WTC11 (cell line): Measurements from ENCODE around the gene GUCA1A. TPM values are rescaled to one million over a fixed set of nuclear protein-coding genes. Genes with fewer than 3 reads are reported as not detected.

Experiments used
- ATAC-seq: fragments of 200-7000 bp; cut with Tn5 transposase; 2 replicates; pipeline ENCODE4 v1.10.0; 2021; ENCODE audit warnings: mild to moderate bottlenecking, moderate library complexity
- CTCF ChIA-PET: fragments of 300-600 bp; sonication (Branson Sonifier 250); formaldehyde crosslinking; loops from one replicate; lab custom pipeline; 2021; ENCODE audit warnings: antibody characterized with exemption; lab: Charles Lee
- POLR2A ChIA-PET: fragments of 350-600 bp; sonication (Branson Sonifier 250); formaldehyde crosslinking; loops from one replicate; lab custom pipeline; 2021; ENCODE audit warnings: antibody characterized with exemption; lab: Charles Lee
- DNase-seq: peaks from one replicate; pipeline ENCODE4 v3.0.0; 2021; ENCODE audit warnings: low spot score
- H3K27ac Mint-ChIP-seq: 2 replicates; pipeline ENCODE4 v1.8.0; 2021; ENCODE audit warnings: mixed read lengths
- H3K27me3 Mint-ChIP-seq: 2 replicates; pipeline ENCODE4 v1.8.0; 2021; ENCODE audit warnings: low read depth, mild to moderate bottlenecking, moderate library complexity, mixed read lengths
- H3K36me3 Mint-ChIP-seq: 2 replicates; pipeline ENCODE4 v1.8.0; 2021; ENCODE audit warnings: mixed read lengths
- H3K4me1 Mint-ChIP-seq: 2 replicates; pipeline ENCODE4 v1.8.0; 2022; ENCODE audit warnings: mixed read lengths
- H3K4me3 Mint-ChIP-seq: 2 replicates; pipeline ENCODE4 v1.8.0; 2021; ENCODE audit warnings: mild to moderate bottlenecking, moderate library complexity, mixed read lengths
- H3K9me3 Mint-ChIP-seq: 2 replicates; pipeline ENCODE4 v1.8.0; 2021; ENCODE audit warnings: mixed read lengths
- CREB1 ChIP-seq: sonication (generic); formaldehyde crosslinking; IDR thresholded peaks from 2 replicates; pipeline ENCODE4 v1.8.0; 2023; ENCODE audit warnings: mild to moderate bottlenecking, missing genetic modification reagents
- GRHL2 ChIP-seq: fragments of 250-450 bp; sonication (Bioruptor Pico); IDR thresholded peaks from 2 replicates; pipeline ENCODE4 v1.8.0; 2022; ENCODE audit warnings: mild to moderate bottlenecking, moderate library complexity; ENCODE audit not compliant: insufficient replicate concordance, severe bottlenecking
- JUN ChIP-seq: sonication (generic); formaldehyde crosslinking; IDR thresholded peaks from 2 replicates; pipeline ENCODE4 v1.8.0; 2023; ENCODE audit warnings: mild to moderate bottlenecking, missing genetic modification reagents
- NFYB ChIP-seq: sonication (generic); formaldehyde crosslinking; conservative IDR thresholded peaks from 2 replicates; pipeline ENCODE4 v1.8.0; 2022; ENCODE audit warnings: low read depth, missing genetic modification reagents
- OVOL2 ChIP-seq: fragments of 250-450 bp; sonication (Bioruptor Pico); IDR thresholded peaks from 2 replicates; pipeline ENCODE4 v1.9.0; 2021; ENCODE audit warnings: mild to moderate bottlenecking, borderline replicate concordance
- RORB ChIP-seq: fragments of 250-450 bp; sonication (Bioruptor Pico); IDR thresholded peaks from 2 replicates; pipeline ENCODE4 v1.9.0; 2021; ENCODE audit warnings: mild to moderate bottlenecking
- SMAD3 ChIP-seq: sonication (generic); formaldehyde crosslinking; IDR thresholded peaks from 2 replicates; pipeline ENCODE4 v1.8.0; 2022; ENCODE audit warnings: missing genetic modification reagents, mild to moderate bottlenecking, borderline replicate concordance
- SMAD4 ChIP-seq: sonication (generic); formaldehyde crosslinking; IDR thresholded peaks from 2 replicates; pipeline ENCODE4 v1.8.0; 2022; ENCODE audit warnings: mild to moderate bottlenecking, missing genetic modification reagents
- TEAD1 ChIP-seq: sonication (generic); formaldehyde crosslinking; IDR thresholded peaks from 2 replicates; pipeline ENCODE4 v1.8.0; 2022; ENCODE audit warnings: mild to moderate bottlenecking, missing genetic modification reagents
- ZNF121 ChIP-seq: sonication (generic); formaldehyde crosslinking; IDR thresholded peaks from 2 replicates; pipeline ENCODE4 v1.8.0; 2023; ENCODE audit warnings: missing genetic modification reagents
- ZNF138 ChIP-seq: sonication (generic); formaldehyde crosslinking; conservative IDR thresholded peaks from 2 replicates; pipeline ENCODE4 v1.8.1; 2022; ENCODE audit warnings: mild to moderate bottlenecking, moderate library complexity, missing genetic modification reagents
- total RNA-seq: library from RNA; stranded (reverse); gene quantifications from 3 replicates; pipeline ENCODE4 v1.2.3, GENCODE V29; 2021
- TF ChIP-seq, protein P1 (sequence below): sonication (generic); formaldehyde crosslinking; IDR thresholded peaks from 2 replicates; pipeline ENCODE4 v1.8.0; 2022; ENCODE audit warnings: mild to moderate bottlenecking, missing genetic modification reagents
- TF ChIP-seq, protein P2 (sequence below): fragments of 250-450 bp; sonication (Bioruptor Pico); IDR thresholded peaks from 2 replicates; pipeline ENCODE4 v2.1.2; 2022; ENCODE audit warnings: mild to moderate bottlenecking, moderate library complexity
- TF ChIP-seq, protein P3 (sequence below): fragments of 250-450 bp; sonication (Bioruptor Pico); IDR thresholded peaks from 2 replicates; pipeline ENCODE4 v1.9.0; 2021; ENCODE audit warnings: mild to moderate bottlenecking
- TF ChIP-seq, protein P4 (sequence below): sonication (generic); formaldehyde crosslinking; IDR thresholded peaks from 2 replicates; pipeline ENCODE4 v1.8.0; 2022; ENCODE audit warnings: mild to moderate bottlenecking, missing genetic modification reagents
- TF ChIP-seq, protein P5 (sequence below): fragments of 250-450 bp; sonication (Bioruptor Pico); IDR thresholded peaks from 2 replicates; pipeline ENCODE4 v1.9.0; 2021; ENCODE audit warnings: mild to moderate bottlenecking, borderline replicate concordance
- TF ChIP-seq, protein P6 (sequence below): sonication (generic); formaldehyde crosslinking; IDR thresholded peaks from 2 replicates; pipeline ENCODE4 v1.8.1; 2022; ENCODE audit warnings: low read depth, mild to moderate bottlenecking, moderate library complexity, missing genetic modification reagents, borderline replicate concordance

GUCA1A gene
- total RNA-seq, 1 experiment from 2014 or later: 10.9 TPM

DNA sequence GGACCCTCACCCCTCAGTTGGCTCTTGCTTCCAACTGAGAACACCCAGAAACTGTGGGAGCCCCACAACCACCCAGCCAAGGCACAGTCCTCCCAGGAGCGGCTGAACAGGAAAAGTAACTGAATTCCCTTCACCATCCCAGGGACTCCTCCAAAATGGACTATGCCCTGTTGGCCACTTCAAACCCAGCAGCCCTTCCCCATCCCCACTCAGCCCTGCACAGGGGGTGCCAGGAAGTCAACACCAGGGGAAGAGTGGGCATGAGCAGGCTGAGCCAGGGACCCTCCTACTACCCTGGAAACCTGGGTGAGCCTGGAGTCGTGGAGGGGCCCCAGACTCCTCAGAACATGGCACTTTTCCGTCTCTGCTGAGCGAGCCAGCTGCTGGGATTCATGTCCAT lies 11.3 kb downstream of the GUCA1A start (continued):
- TF ChIP-seq, protein P1, sequence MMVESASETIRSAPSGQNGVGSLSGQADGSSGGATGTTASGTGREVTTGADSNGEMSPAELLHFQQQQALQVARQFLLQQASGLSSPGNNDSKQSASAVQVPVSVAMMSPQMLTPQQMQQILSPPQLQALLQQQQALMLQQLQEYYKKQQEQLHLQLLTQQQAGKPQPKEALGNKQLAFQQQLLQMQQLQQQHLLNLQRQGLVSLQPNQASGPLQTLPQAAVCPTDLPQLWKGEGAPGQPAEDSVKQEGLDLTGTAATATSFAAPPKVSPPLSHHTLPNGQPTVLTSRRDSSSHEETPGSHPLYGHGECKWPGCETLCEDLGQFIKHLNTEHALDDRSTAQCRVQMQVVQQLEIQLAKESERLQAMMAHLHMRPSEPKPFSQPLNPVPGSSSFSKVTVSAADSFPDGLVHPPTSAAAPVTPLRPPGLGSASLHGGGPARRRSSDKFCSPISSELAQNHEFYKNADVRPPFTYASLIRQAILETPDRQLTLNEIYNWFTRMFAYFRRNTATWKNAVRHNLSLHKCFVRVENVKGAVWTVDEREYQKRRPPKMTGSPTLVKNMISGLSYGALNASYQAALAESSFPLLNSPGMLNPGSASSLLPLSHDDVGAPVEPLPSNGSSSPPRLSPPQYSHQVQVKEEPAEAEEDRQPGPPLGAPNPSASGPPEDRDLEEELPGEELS (CRISPR knock-in tag): no peak

DNA sequence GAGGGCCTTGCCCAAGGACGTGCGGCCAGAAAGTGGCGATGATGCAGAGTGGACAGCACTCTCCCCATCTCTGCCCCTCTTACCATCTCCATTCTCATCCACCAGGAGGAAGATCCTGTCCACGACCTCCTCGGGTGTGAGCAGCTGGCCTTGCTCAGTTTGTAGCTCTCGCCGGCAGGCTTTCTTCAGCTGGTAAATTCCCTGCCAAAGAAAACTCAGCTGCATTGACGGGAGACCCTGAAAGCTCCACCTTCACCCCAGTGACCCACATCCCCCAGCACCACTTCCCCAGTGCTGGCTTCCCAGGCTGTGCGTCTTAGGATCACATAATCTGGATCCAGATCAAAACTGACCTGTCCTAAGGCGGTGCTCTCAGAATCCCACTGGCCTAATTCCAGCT lies 12.4 kb downstream of the GUCA1A start:
- Mint-ChIP-seq H3K27ac (no peak overlapping the region), H3K4me1 (peaks cover 34% of the 10 kb centered on the region), H3K4me3 (no peak overlapping the region), H3K27me3 (no peaks in the 10 kb centered on the region; the same call in 1 of the 2 replicates), H3K9me3 (no peaks in the 10 kb centered on the region), H3K36me3 (no peaks in the 10 kb centered on the region; the same call in 1 of the 2 replicates)
- no peak for TF ChIP-seq RORB (CRISPR knock-in tag)
- TF ChIP-seq ZNF138 (CRISPR knock-in tag): no peak
- TF ChIP-seq, protein P2, sequence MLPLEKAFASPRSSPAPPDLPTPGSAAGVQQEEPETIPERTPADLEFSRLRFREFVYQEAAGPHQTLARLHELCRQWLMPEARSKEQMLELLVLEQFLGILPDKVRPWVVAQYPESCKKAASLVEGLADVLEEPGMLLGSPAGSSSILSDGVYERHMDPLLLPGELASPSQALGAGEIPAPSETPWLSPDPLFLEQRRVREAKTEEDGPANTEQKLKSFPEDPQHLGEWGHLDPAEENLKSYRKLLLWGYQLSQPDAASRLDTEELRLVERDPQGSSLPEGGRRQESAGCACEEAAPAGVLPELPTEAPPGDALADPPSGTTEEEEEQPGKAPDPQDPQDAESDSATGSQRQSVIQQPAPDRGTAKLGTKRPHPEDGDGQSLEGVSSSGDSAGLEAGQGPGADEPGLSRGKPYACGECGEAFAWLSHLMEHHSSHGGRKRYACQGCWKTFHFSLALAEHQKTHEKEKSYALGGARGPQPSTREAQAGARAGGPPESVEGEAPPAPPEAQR (CRISPR knock-in tag): no peak
- no peak for TF ChIP-seq TEAD1 (CRISPR knock-in tag)
- no peak for TF ChIP-seq NFYB (CRISPR knock-in tag)
- TF ChIP-seq JUN (CRISPR knock-in tag): no peak
- TF ChIP-seq OVOL2 (CRISPR knock-in tag): no peak
- TF ChIP-seq GRHL2 (CRISPR knock-in tag): no peak
- DNase-seq (no peak), ATAC-seq (no peak; the same call in 1 of the 2 replicates)
- ChIA-PET CTCF (interaction anchor here (0.8 to 4.4 kb wide), 10 partner anchors 8 to 362 kb away, joined by 3 to 22 read pairs (median 4); partner anchors contain the start of gene GUCA1A), POLR2A (interaction anchor here (0.6 kb wide), 2 partner anchors 169 to 404 kb away, joined by 3 read pairs; no protein-coding TSS in a partner anchor)

DNA sequence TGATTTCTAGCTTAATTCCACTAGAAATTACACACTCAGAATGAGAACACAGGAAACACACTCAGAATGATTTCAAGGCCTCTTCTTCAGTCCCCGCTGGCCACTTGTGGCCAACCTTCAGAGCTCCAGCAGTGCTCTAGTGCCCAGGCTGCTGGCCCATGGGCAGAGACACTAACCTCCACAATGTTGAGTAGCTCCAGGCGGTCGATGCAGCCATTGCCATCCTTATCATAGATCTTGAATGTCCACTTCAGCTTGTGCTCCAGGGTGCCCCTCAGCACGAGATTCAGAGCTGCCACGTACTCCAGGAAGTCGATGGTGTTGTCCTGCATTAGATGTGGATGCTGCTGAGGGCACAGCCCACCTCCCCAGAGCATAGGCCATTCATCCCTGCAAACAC lies 15.2 kb downstream of the GUCA1A start:
- ChIA-PET POLR2A (interaction anchor here (0.6 kb wide), 1 partner anchor 357 kb away, joined by 3 read pairs; no protein-coding TSS in a partner anchor), CTCF (interaction anchor here (1.2 to 4.4 kb wide), 6 partner anchors 14 to 375 kb away, joined by 3 to 22 read pairs (median 5); partner anchors contain the start of gene UBR2)
- H3K27ac Mint-ChIP-seq: no peak overlapping the region

DNA sequence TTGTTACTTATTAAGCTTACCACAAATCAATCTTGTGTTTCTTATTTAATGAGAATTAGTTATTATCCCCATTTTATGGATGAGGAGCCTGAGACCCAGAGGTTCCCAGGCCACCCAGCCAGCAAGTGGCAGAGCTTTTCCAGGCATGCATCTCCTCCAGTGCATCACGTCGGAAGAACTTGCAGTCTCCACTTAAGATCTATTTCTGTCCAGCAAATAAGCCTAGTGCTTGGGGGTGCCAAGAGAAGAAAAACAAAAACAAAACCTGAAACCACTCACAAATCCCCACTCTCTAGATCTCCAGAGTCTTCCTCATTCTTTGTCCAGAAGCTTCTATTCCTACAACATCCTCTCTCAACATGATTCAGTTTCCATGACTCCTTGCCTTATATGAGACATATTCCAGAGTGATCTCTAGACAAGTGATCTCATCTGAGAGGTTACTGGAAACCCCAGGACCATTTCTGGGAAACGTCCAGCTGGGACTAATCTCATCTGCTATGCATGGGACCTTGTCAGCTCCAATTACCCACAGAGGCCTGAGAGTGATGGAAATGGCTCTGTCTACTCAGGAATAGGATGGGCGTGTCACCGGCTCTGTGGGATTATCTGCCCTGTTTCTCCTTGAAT lies 17.5 kb downstream of the GUCA1A start:
- no peak for ATAC-seq
- Mint-ChIP-seq H3K4me3 (no peak overlapping the region), H3K27me3 (peaks cover 7% of the 10 kb centered on the region), H3K27ac (0 out of 2 replicates have a peak overlapping the region, but pooled peaks have one; percentile 7), H3K36me3 (no peaks in the 10 kb centered on the region), H3K9me3 (no peaks in the 10 kb centered on the region), H3K4me1 (peaks cover 24% of the 10 kb centered on the region)
- no peak for DNase-seq
- CTCF ChIA-PET: interaction anchor here (0.8 kb wide), 1 partner anchor 15 kb away, joined by 3 read pairs; no protein-coding TSS in a partner anchor
- POLR2A ChIA-PET: interaction anchor here (0.7 to 0.8 kb wide), 2 partner anchors 13 to 505 kb away, joined by 3 to 4 read pairs; no protein-coding TSS in a partner anchor
- TF ChIP-seq, protein P3, sequence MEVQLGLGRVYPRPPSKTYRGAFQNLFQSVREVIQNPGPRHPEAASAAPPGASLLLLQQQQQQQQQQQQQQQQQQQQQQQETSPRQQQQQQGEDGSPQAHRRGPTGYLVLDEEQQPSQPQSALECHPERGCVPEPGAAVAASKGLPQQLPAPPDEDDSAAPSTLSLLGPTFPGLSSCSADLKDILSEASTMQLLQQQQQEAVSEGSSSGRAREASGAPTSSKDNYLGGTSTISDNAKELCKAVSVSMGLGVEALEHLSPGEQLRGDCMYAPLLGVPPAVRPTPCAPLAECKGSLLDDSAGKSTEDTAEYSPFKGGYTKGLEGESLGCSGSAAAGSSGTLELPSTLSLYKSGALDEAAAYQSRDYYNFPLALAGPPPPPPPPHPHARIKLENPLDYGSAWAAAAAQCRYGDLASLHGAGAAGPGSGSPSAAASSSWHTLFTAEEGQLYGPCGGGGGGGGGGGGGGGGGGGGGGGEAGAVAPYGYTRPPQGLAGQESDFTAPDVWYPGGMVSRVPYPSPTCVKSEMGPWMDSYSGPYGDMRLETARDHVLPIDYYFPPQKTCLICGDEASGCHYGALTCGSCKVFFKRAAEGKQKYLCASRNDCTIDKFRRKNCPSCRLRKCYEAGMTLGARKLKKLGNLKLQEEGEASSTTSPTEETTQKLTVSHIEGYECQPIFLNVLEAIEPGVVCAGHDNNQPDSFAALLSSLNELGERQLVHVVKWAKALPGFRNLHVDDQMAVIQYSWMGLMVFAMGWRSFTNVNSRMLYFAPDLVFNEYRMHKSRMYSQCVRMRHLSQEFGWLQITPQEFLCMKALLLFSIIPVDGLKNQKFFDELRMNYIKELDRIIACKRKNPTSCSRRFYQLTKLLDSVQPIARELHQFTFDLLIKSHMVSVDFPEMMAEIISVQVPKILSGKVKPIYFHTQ (CRISPR knock-in tag): no peak
- TF ChIP-seq TEAD1 (CRISPR knock-in tag) (no peak), SMAD4 (CRISPR knock-in tag) (no peak), SMAD3 (CRISPR knock-in tag) (no peak)
- TF ChIP-seq, protein P4, sequence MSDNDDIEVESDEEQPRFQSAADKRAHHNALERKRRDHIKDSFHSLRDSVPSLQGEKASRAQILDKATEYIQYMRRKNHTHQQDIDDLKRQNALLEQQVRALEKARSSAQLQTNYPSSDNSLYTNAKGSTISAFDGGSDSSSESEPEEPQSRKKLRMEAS (CRISPR knock-in tag): no peak
- TF ChIP-seq, protein P5, sequence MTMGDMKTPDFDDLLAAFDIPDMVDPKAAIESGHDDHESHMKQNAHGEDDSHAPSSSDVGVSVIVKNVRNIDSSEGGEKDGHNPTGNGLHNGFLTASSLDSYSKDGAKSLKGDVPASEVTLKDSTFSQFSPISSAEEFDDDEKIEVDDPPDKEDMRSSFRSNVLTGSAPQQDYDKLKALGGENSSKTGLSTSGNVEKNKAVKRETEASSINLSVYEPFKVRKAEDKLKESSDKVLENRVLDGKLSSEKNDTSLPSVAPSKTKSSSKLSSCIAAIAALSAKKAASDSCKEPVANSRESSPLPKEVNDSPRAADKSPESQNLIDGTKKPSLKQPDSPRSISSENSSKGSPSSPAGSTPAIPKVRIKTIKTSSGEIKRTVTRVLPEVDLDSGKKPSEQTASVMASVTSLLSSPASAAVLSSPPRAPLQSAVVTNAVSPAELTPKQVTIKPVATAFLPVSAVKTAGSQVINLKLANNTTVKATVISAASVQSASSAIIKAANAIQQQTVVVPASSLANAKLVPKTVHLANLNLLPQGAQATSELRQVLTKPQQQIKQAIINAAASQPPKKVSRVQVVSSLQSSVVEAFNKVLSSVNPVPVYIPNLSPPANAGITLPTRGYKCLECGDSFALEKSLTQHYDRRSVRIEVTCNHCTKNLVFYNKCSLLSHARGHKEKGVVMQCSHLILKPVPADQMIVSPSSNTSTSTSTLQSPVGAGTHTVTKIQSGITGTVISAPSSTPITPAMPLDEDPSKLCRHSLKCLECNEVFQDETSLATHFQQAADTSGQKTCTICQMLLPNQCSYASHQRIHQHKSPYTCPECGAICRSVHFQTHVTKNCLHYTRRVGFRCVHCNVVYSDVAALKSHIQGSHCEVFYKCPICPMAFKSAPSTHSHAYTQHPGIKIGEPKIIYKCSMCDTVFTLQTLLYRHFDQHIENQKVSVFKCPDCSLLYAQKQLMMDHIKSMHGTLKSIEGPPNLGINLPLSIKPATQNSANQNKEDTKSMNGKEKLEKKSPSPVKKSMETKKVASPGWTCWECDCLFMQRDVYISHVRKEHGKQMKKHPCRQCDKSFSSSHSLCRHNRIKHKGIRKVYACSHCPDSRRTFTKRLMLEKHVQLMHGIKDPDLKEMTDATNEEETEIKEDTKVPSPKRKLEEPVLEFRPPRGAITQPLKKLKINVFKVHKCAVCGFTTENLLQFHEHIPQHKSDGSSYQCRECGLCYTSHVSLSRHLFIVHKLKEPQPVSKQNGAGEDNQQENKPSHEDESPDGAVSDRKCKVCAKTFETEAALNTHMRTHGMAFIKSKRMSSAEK (CRISPR knock-in tag): no peak
- TF ChIP-seq, protein P6, sequence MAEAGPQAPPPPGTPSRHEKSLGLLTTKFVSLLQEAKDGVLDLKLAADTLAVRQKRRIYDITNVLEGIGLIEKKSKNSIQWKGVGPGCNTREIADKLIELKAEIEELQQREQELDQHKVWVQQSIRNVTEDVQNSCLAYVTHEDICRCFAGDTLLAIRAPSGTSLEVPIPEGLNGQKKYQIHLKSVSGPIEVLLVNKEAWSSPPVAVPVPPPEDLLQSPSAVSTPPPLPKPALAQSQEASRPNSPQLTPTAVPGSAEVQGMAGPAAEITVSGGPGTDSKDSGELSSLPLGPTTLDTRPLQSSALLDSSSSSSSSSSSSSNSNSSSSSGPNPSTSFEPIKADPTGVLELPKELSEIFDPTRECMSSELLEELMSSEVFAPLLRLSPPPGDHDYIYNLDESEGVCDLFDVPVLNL (CRISPR knock-in tag): no peak

More for the DNA sequence above, 15.2 kb downstream of the GUCA1A start:
- DNase-seq: no peak
- no peaks in the 10 kb centered on the region; the same call in 1 of the 2 replicates for H3K27me3 Mint-ChIP-seq
- no peak overlapping the region for H3K4me3 Mint-ChIP-seq
- no peaks in the 10 kb centered on the region for H3K9me3 Mint-ChIP-seq
- H3K36me3 Mint-ChIP-seq: no peaks in the 10 kb centered on the region
- TF ChIP-seq CREB1 (CRISPR knock-in tag) (no peak), ZNF121 (CRISPR knock-in tag) (peak; percentile 85; the same call in 1 of the 2 replicates)
- TF ChIP-seq, all 79 proteins: peak for 1
- ATAC-seq: no peak
- peaks cover 32% of the 10 kb centered on the region for H3K4me1 Mint-ChIP-seq
